HCT116 (cell line): ENCODE data around the gene GPR34.

ENCODE experiments used
- CBX3 ChIP-seq: IDR thresholded peaks from 2 replicates; pipeline ENCODE4 v1.6.1; 2012; ENCODE audit warnings: low read depth
- CTCF ChIP-seq, 3 experiments: fragments of 200-600 bp in 1 of 3; sonication (generic) in 1 of 3; IDR thresholded peaks in 2 of 3; conservative IDR thresholded peaks in 1 of 3; 2 replicates each; pipeline ENCODE4 v1.5.1; 2012 to 2017; ENCODE audit warnings: low read depth in 2 of 3, low read length in 2 of 3, antibody characterized with exemption in 1 of 3, borderline replicate concordance in 1 of 3, control low read depth in 1 of 3, mild to moderate bottlenecking in 1 of 3, mixed read lengths in 1 of 3, mixed run types in 1 of 3, moderate library complexity in 1 of 3; ENCODE audit not compliant: insufficient read depth in 1 of 3
- EZH2 ChIP-seq: fragments of 200-600 bp; sonication (generic); IDR thresholded peaks from 2 replicates; pipeline ENCODE4 v1.6.1; 2017; ENCODE audit warnings: antibody characterized with exemption, mixed run types
- EZH2phosphoT487 ChIP-seq: fragments of 200-600 bp; IDR thresholded peaks from 2 replicates; pipeline ENCODE4 v1.6.1; 2018; ENCODE audit warnings: antibody characterized with exemption, borderline replicate concordance
- MAX ChIP-seq: IDR thresholded peaks from 2 replicates; pipeline ENCODE4 v1.6.1; 2012
- POLR2A ChIP-seq: IDR thresholded peaks from 2 replicates; pipeline ENCODE4 v1.7.0; 2011; ENCODE audit warnings: borderline replicate concordance; ENCODE audit not compliant: insufficient read depth, insufficient read length; ENCODE audit errors: extremely low read depth
- POLR2AphosphoS5 ChIP-seq: IDR thresholded peaks from 2 replicates; pipeline ENCODE4 v1.6.1; 2011; ENCODE audit warnings: mild to moderate bottlenecking, low read depth, low read length, moderate library complexity
- SIN3A ChIP-seq: IDR thresholded peaks from 2 replicates; pipeline ENCODE4 v1.6.1; 2012; ENCODE audit warnings: low read depth
- SRF ChIP-seq: IDR thresholded peaks from 2 replicates; pipeline ENCODE4 v1.6.1; 2012; ENCODE audit warnings: low read depth
- ZNF274 ChIP-seq: fragments of 200-500 bp; sonication (Bioruptor generic); IDR thresholded peaks from 2 replicates; pipeline ENCODE4 v1.6.1; 2014; ENCODE audit warnings: mild to moderate bottlenecking, low read depth, low read length, inconsistent platforms
- TF ChIP-seq, protein P1 (sequence below): IDR thresholded peaks from 2 replicates; pipeline ENCODE4 v1.6.1; 2012; ENCODE audit warnings: low read depth

GRCh38 chrX:41718481-41719235, 29.9 kb downstream of the GPR34 start:
- TF ChIP-seq EZH2 (no peak), CTCF (IDR thresholded peaks at IDR 0.05 in 2 of 3, conservative IDR thresholded peaks at IDR 0.05 in 1 of 3; ENCODE audit: borderline replicate concordance in 1 of 3, insufficient read depth in 1 of 3, low read depth in 2 of 3, low read length in 2 of 3) (no peak), SIN3A (no peak), CBX3 (no peak), EZH2phosphoT487 (no peak), POLR2AphosphoS5 (no peak), ZNF274 (no peak), SRF (no peak), POLR2A (no peak), MAX (no peak)
- TF ChIP-seq, protein P1, sequence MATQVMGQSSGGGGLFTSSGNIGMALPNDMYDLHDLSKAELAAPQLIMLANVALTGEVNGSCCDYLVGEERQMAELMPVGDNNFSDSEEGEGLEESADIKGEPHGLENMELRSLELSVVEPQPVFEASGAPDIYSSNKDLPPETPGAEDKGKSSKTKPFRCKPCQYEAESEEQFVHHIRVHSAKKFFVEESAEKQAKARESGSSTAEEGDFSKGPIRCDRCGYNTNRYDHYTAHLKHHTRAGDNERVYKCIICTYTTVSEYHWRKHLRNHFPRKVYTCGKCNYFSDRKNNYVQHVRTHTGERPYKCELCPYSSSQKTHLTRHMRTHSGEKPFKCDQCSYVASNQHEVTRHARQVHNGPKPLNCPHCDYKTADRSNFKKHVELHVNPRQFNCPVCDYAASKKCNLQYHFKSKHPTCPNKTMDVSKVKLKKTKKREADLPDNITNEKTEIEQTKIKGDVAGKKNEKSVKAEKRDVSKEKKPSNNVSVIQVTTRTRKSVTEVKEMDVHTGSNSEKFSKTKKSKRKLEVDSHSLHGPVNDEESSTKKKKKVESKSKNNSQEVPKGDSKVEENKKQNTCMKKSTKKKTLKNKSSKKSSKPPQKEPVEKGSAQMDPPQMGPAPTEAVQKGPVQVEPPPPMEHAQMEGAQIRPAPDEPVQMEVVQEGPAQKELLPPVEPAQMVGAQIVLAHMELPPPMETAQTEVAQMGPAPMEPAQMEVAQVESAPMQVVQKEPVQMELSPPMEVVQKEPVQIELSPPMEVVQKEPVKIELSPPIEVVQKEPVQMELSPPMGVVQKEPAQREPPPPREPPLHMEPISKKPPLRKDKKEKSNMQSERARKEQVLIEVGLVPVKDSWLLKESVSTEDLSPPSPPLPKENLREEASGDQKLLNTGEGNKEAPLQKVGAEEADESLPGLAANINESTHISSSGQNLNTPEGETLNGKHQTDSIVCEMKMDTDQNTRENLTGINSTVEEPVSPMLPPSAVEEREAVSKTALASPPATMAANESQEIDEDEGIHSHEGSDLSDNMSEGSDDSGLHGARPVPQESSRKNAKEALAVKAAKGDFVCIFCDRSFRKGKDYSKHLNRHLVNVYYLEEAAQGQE: no peak
